H1 (cell line): ENCODE measurements around the gene CHI3L1. TPM values are rescaled to one million over a fixed set of nuclear protein-coding genes. Genes with fewer than 3 reads are reported as not detected.

Source experiments
- ASH2L ChIP-seq: fragments of 200-600, 300-600 bp; sonication (generic); IDR thresholded peaks from one replicate; pipeline ENCODE4 v1.7.1; 2017; ENCODE audit warnings: low read length
- BRCA1 ChIP-seq: IDR thresholded peaks from 2 replicates; pipeline ENCODE4 v1.6.1; 2012; ENCODE audit warnings: low read depth, low read length, improper control_type of control experiment
- CHD2 ChIP-seq: IDR thresholded peaks from 2 replicates; pipeline ENCODE4 v1.6.1; 2012; ENCODE audit warnings: low read length, improper control_type of control experiment
- CREB1 ChIP-seq: IDR thresholded peaks from 2 replicates; pipeline ENCODE4 v1.6.1; 2012; ENCODE audit warnings: inconsistent platforms
- EP300 ChIP-seq, 2 experiments: IDR thresholded peaks; 1 replicate in 1 of 2; 2 replicates in 1 of 2; pipeline ENCODE4 v1.6.1; 2011 to 2012; ENCODE audit warnings: low read depth in 2 of 2, low read length in 2 of 2, mild to moderate bottlenecking in 2 of 2, borderline replicate concordance in 1 of 2, inconsistent platforms in 1 of 2, moderate library complexity in 1 of 2
- POLR2AphosphoS5 ChIP-seq: IDR thresholded peaks from 2 replicates; pipeline ENCODE4 v1.6.1; 2011; ENCODE audit warnings: low read depth, low read length
- SIN3A ChIP-seq, 2 experiments: IDR thresholded peaks in 1 of 2; conservative IDR thresholded peaks in 1 of 2; 2 replicates each; pipeline ENCODE4 v1.6.1; 2011 to 2012; ENCODE audit warnings: low read length in 2 of 2, improper control_type of control experiment in 1 of 2, low read depth in 1 of 2, mild to moderate bottlenecking in 1 of 2
- SP1 ChIP-seq: IDR thresholded peaks from 2 replicates; pipeline ENCODE4 v1.6.1; 2011; ENCODE audit warnings: low read depth, low read length
- polyA plus RNA-seq, 7 experiments: library from polyadenylated mRNA; depleted of rRNA in 3 of 7; stranded (reverse) in 5 of 7; unstranded in 2 of 7; fragments of >200 nt in 5 of 7; fragments of 200-250 nt in 2 of 7; gene quantifications; 1 replicate in 5 of 7; 2 replicates in 1 of 7; 4 replicates in 1 of 7; pipeline versions ENCODE4 v1.2.1 to v1.2.3, GENCODE V29; 2011 to 2013; ENCODE audit warnings: missing spikeins in 2 of 7, mixed read lengths in 2 of 7
- total RNA-seq: library from RNA; stranded (reverse); fragmentation: NEBNext Ultra II Directional; extraction: Animal tissue kit (Norgen Biotek cat#: 25700); gene quantifications from 2 replicates; pipeline ENCODE4 v1.2.1, GENCODE V29; 2021
- TF ChIP-seq, protein P1 (sequence below): fragments of 300-600 bp; sonication (generic); IDR thresholded peaks from 2 replicates; pipeline ENCODE4 v1.7.1; 2012; ENCODE audit warnings: low read length, moderate library complexity, mild to moderate bottlenecking, inconsistent platforms; ENCODE audit not compliant: insufficient replicate concordance
- TF ChIP-seq, protein P2 (sequence below), 3 experiments: IDR thresholded peaks; 1 replicate in 2 of 3; 2 replicates in 1 of 3; pipeline versions ENCODE4 v1.5.1 to v1.6.1; 2011; ENCODE audit warnings: low read length in 3 of 3, mild to moderate bottlenecking in 3 of 3, inconsistent platforms in 2 of 3, low read depth in 1 of 3, moderate library complexity in 1 of 3; ENCODE audit not compliant: insufficient read depth in 1 of 3; ENCODE audit errors: control extremely low read depth in 1 of 3

Gene CHI3L1
- total and polyA plus RNA-seq, 2 of the 8 experiments (the other 6 are each of a cell fraction or from before 2014, with no cell fraction given), result 1.0 TPM; not detected in 1

DNA sequence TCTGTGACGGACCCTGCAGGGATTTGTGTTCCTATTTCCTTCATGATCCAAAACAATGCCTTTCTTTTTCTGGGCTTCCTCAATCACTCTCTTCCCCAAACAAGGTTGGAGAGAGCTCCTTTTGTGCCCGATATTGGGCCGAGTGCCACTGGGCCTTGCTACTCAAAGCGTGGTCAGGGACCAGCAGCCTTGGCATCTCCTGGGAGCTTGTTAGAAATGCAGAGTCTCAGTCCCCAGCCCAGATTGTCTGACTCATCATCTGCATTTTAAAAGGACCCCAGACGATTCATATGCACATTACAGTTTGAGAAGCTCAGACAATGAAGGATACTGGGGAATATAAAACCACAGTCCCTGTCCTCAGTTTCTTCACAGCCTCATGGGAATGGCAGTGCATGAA lies 39.1 kb downstream of the CHI3L1 start (continued):
- TF ChIP-seq, protein P1, sequence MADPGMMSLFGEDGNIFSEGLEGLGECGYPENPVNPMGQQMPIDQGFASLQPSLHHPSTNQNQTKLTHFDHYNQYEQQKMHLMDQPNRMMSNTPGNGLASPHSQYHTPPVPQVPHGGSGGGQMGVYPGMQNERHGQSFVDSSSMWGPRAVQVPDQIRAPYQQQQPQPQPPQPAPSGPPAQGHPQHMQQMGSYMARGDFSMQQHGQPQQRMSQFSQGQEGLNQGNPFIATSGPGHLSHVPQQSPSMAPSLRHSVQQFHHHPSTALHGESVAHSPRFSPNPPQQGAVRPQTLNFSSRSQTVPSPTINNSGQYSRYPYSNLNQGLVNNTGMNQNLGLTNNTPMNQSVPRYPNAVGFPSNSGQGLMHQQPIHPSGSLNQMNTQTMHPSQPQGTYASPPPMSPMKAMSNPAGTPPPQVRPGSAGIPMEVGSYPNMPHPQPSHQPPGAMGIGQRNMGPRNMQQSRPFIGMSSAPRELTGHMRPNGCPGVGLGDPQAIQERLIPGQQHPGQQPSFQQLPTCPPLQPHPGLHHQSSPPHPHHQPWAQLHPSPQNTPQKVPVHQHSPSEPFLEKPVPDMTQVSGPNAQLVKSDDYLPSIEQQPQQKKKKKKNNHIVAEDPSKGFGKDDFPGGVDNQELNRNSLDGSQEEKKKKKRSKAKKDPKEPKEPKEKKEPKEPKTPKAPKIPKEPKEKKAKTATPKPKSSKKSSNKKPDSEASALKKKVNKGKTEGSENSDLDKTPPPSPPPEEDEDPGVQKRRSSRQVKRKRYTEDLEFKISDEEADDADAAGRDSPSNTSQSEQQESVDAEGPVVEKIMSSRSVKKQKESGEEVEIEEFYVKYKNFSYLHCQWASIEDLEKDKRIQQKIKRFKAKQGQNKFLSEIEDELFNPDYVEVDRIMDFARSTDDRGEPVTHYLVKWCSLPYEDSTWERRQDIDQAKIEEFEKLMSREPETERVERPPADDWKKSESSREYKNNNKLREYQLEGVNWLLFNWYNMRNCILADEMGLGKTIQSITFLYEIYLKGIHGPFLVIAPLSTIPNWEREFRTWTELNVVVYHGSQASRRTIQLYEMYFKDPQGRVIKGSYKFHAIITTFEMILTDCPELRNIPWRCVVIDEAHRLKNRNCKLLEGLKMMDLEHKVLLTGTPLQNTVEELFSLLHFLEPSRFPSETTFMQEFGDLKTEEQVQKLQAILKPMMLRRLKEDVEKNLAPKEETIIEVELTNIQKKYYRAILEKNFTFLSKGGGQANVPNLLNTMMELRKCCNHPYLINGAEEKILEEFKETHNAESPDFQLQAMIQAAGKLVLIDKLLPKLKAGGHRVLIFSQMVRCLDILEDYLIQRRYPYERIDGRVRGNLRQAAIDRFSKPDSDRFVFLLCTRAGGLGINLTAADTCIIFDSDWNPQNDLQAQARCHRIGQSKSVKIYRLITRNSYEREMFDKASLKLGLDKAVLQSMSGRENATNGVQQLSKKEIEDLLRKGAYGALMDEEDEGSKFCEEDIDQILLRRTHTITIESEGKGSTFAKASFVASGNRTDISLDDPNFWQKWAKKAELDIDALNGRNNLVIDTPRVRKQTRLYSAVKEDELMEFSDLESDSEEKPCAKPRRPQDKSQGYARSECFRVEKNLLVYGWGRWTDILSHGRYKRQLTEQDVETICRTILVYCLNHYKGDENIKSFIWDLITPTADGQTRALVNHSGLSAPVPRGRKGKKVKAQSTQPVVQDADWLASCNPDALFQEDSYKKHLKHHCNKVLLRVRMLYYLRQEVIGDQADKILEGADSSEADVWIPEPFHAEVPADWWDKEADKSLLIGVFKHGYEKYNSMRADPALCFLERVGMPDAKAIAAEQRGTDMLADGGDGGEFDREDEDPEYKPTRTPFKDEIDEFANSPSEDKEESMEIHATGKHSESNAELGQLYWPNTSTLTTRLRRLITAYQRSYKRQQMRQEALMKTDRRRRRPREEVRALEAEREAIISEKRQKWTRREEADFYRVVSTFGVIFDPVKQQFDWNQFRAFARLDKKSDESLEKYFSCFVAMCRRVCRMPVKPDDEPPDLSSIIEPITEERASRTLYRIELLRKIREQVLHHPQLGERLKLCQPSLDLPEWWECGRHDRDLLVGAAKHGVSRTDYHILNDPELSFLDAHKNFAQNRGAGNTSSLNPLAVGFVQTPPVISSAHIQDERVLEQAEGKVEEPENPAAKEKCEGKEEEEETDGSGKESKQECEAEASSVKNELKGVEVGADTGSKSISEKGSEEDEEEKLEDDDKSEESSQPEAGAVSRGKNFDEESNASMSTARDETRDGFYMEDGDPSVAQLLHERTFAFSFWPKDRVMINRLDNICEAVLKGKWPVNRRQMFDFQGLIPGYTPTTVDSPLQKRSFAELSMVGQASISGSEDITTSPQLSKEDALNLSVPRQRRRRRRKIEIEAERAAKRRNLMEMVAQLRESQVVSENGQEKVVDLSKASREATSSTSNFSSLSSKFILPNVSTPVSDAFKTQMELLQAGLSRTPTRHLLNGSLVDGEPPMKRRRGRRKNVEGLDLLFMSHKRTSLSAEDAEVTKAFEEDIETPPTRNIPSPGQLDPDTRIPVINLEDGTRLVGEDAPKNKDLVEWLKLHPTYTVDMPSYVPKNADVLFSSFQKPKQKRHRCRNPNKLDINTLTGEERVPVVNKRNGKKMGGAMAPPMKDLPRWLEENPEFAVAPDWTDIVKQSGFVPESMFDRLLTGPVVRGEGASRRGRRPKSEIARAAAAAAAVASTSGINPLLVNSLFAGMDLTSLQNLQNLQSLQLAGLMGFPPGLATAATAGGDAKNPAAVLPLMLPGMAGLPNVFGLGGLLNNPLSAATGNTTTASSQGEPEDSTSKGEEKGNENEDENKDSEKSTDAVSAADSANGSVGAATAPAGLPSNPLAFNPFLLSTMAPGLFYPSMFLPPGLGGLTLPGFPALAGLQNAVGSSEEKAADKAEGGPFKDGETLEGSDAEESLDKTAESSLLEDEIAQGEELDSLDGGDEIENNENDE, result no peak
- TF ChIP-seq SIN3A (conservative IDR thresholded peaks at IDR 0.05 in 1 of 2, IDR thresholded peaks at IDR 0.05 in 1 of 2; ENCODE audit: low read depth in 1 of 2, low read length in 2 of 2), result no peak
- TF ChIP-seq ASH2L, result no peak
- TF ChIP-seq EP300 (IDR thresholded peaks at IDR 0.05; ENCODE audit: borderline replicate concordance in 1 of 2, low read depth in 2 of 2, low read length in 2 of 2), result no peak
- TF ChIP-seq SP1, result no peak
- TF ChIP-seq POLR2AphosphoS5, result no peak
- no peak for TF ChIP-seq CHD2
- TF ChIP-seq BRCA1, result no peak
- TF ChIP-seq CREB1, result no peak
- TF ChIP-seq, protein P2, sequence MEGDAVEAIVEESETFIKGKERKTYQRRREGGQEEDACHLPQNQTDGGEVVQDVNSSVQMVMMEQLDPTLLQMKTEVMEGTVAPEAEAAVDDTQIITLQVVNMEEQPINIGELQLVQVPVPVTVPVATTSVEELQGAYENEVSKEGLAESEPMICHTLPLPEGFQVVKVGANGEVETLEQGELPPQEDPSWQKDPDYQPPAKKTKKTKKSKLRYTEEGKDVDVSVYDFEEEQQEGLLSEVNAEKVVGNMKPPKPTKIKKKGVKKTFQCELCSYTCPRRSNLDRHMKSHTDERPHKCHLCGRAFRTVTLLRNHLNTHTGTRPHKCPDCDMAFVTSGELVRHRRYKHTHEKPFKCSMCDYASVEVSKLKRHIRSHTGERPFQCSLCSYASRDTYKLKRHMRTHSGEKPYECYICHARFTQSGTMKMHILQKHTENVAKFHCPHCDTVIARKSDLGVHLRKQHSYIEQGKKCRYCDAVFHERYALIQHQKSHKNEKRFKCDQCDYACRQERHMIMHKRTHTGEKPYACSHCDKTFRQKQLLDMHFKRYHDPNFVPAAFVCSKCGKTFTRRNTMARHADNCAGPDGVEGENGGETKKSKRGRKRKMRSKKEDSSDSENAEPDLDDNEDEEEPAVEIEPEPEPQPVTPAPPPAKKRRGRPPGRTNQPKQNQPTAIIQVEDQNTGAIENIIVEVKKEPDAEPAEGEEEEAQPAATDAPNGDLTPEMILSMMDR (IDR thresholded peaks at IDR 0.05; ENCODE audit: control extremely low read depth in 1 of 3, insufficient read depth in 1 of 3, low read depth in 1 of 3, low read length in 3 of 3), result no peak
